HEK293 (cell line): ENCODE results near the gene CDC42.

ENCODE experiments used
- CTCF ChIA-PET: fragments of 350-600 bp; formaldehyde crosslinking; extraction: SDS; loops from one replicate; lab custom pipeline; 2021; ENCODE audit warnings: antibody characterized with exemption; lab: Yijun Ruan, JAX
- POLR2A ChIA-PET: fragments of 300-600 bp; formaldehyde crosslinking; extraction: SDS; loops from one replicate; lab custom pipeline; 2020; ENCODE audit warnings: antibody characterized with exemption, inconsistent platforms; lab: Yijun Ruan, JAX
- H3K27ac ChIP-seq: fragments of 200-500 bp; sonication (Bioruptor generic); 2 replicates; pipeline ENCODE4 v1.5.1; 2014; ENCODE audit warnings: low read depth, low read length, control low read depth, inconsistent platforms; ENCODE audit errors: extremely low read depth
- H3K36me3 ChIP-seq, 2 experiments: fragments of 200-500 bp in 1 of 2; sonication (Bioruptor generic) in 1 of 2; 1 replicate in 1 of 2; 2 replicates in 1 of 2; pipeline ENCODE4 v1.5.1; 2014 to 2017; ENCODE audit warnings: inconsistent platforms in 2 of 2, low read length in 2 of 2; ENCODE audit not compliant: control insufficient read depth in 2 of 2, insufficient read depth in 1 of 2
- H3K4me1 ChIP-seq: fragments of 200-500 bp; sonication (Bioruptor generic); 2 replicates; pipeline ENCODE4 v1.5.1; 2014; ENCODE audit warnings: mild to moderate bottlenecking, low read length, inconsistent platforms; ENCODE audit not compliant: control insufficient read depth, insufficient read depth
- H3K4me3 ChIP-seq: 2 replicates; pipeline ENCODE4 v1.5.1; 2011; ENCODE audit warnings: low read depth, mild to moderate bottlenecking, control low read depth, low read length, moderate library complexity
- H3K9me3 ChIP-seq: fragments of 200-500 bp; sonication (Bioruptor generic); 2 replicates; pipeline ENCODE4 v1.5.1; 2014; ENCODE audit warnings: low read depth, low read length, inconsistent platforms; ENCODE audit not compliant: control insufficient read depth, insufficient read depth
- GLIS1 ChIP-seq: fragments of 450-650 bp; formaldehyde crosslinking; IDR thresholded peaks from 2 replicates; pipeline ENCODE4 v1.5.1; 2016; ENCODE audit warnings: missing biosample characterization, missing genetic modification characterization
- MZF1 ChIP-seq: fragments of 450-650 bp; formaldehyde crosslinking; IDR thresholded peaks from 2 replicates; pipeline ENCODE4 v1.5.1; 2017; ENCODE audit warnings: missing biosample characterization, missing genetic modification characterization, borderline replicate concordance
- OVOL3 ChIP-seq: fragments of 450-650 bp; formaldehyde crosslinking; IDR thresholded peaks from 2 replicates; pipeline ENCODE4 v1.5.1; 2016; ENCODE audit warnings: missing biosample characterization, missing genetic modification characterization
- SP3 ChIP-seq: fragments of 450-650 bp; formaldehyde crosslinking; IDR thresholded peaks from 2 replicates; pipeline ENCODE4 v1.5.1; 2016; ENCODE audit warnings: missing biosample characterization, missing genetic modification characterization
- ZBTB20 ChIP-seq: fragments of 450-650 bp; formaldehyde crosslinking; IDR thresholded peaks from 2 replicates; pipeline ENCODE4 v1.5.1; 2016; ENCODE audit warnings: missing biosample characterization, missing genetic modification characterization
- ZBTB48 ChIP-seq: fragments of 450-650 bp; formaldehyde crosslinking; IDR thresholded peaks from 2 replicates; pipeline ENCODE4 v1.5.1; 2016; ENCODE audit warnings: missing biosample characterization, missing genetic modification characterization
- ZFHX2 ChIP-seq: fragments of 450-650 bp; formaldehyde crosslinking; conservative IDR thresholded peaks from 2 replicates; pipeline ENCODE4 v1.5.1; 2016; ENCODE audit warnings: missing biosample characterization, missing genetic modification characterization
- ZIC2 ChIP-seq: fragments of 450-650 bp; formaldehyde crosslinking; IDR thresholded peaks from 2 replicates; pipeline ENCODE4 v1.5.1; 2016; ENCODE audit warnings: missing biosample characterization, missing genetic modification characterization
- ZNF146 ChIP-seq: fragments of 450-650 bp; formaldehyde crosslinking; IDR thresholded peaks from 2 replicates; pipeline ENCODE4 v1.5.1; 2016; ENCODE audit warnings: missing biosample characterization, missing genetic modification characterization
- ZNF324 ChIP-seq: fragments of 450-650 bp; formaldehyde crosslinking; IDR thresholded peaks from 2 replicates; pipeline ENCODE4 v1.5.1; 2016; ENCODE audit warnings: missing biosample characterization, missing genetic modification characterization
- ZNF423 ChIP-seq: fragments of 450-650 bp; formaldehyde crosslinking; IDR thresholded peaks from 2 replicates; pipeline ENCODE4 v1.5.1; 2016; ENCODE audit warnings: missing biosample characterization, missing genetic modification characterization
- ZNF544 ChIP-seq: fragments of 450-650 bp; formaldehyde crosslinking; IDR thresholded peaks from 2 replicates; pipeline ENCODE4 v1.5.0; 2017; ENCODE audit warnings: missing biosample characterization, missing genetic modification characterization
- ZNF560 ChIP-seq: fragments of 450-650 bp; formaldehyde crosslinking; IDR thresholded peaks from 2 replicates; pipeline ENCODE4 v1.5.1; 2017; ENCODE audit warnings: missing biosample characterization, missing genetic modification characterization, borderline replicate concordance
- ZNF776 ChIP-seq: fragments of 450-650 bp; formaldehyde crosslinking; IDR thresholded peaks from 2 replicates; pipeline ENCODE4 v1.5.0; 2017; ENCODE audit warnings: missing biosample characterization, missing genetic modification characterization, borderline replicate concordance
- ZNF791 ChIP-seq: fragments of 450-650 bp; formaldehyde crosslinking; IDR thresholded peaks from 2 replicates; pipeline ENCODE4 v1.5.1; 2016; ENCODE audit warnings: missing biosample characterization, missing genetic modification characterization
- TF ChIP-seq, protein P1 (sequence below): fragments of 450-650 bp; formaldehyde crosslinking; IDR thresholded peaks from 2 replicates; pipeline ENCODE4 v1.5.1; 2017; ENCODE audit warnings: missing biosample characterization, missing genetic modification characterization
- TF ChIP-seq, protein P2 (sequence below): fragments of 450-650 bp; formaldehyde crosslinking; IDR thresholded peaks from 2 replicates; pipeline ENCODE4 v1.5.1; 2017; ENCODE audit warnings: missing biosample characterization, missing genetic modification characterization
- TF ChIP-seq, protein P3 (sequence below): fragments of 450-650 bp; formaldehyde crosslinking; IDR thresholded peaks from 2 replicates; pipeline ENCODE4 v1.5.1; 2016; ENCODE audit warnings: missing biosample characterization, missing genetic modification characterization
- TF ChIP-seq, protein P4 (sequence below): fragments of 450-650 bp; formaldehyde crosslinking; IDR thresholded peaks from 2 replicates; pipeline ENCODE4 v1.5.1; 2016; ENCODE audit warnings: missing biosample characterization, missing genetic modification characterization
- TF ChIP-seq, protein P5 (sequence below): fragments of 450-650 bp; formaldehyde crosslinking; IDR thresholded peaks from 2 replicates; pipeline ENCODE4 v1.5.1; 2016; ENCODE audit warnings: missing biosample characterization, missing genetic modification characterization

The CDC42 gene

DNA sequence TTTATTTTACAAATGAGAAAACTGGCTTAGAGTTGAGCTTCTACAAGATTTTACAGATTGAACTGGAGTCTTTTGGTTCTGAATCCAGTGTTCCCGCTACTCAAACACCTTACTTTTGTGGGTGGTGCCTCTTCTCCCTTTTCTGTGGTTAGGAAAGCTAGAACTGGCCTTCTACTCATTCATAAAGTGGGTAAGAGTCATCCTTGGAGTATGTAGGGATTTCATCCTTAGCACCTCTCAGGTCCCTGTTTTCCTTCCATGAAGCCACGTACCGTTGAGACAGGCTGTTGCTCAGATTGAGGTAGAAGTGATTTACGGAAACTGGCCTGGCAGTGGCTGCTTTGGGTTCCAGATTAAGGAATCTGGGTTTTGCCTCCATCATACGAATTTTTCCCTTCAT is 54.6 kb downstream of the CDC42 start:
- H3K4me1 ChIP-seq: peaks cover 3% of the 10 kb centered on the region; the same call in 1 of the 2 replicates
- H3K9me3 ChIP-seq: no peaks in the 10 kb centered on the region
- peaks cover 0 to 67% of the 10 kb centered on the region in 2 experiments; a peak in 1 of 3 replicates for H3K36me3 ChIP-seq
- no peak overlapping the region for H3K27ac ChIP-seq
- TF ChIP-seq ZNF423 (no peak), ZNF776 (tag by site-specific recombination) (no peak), ZNF324 (no peak), ZNF146 (tag by site-specific recombination) (no peak), MZF1 (tag by site-specific recombination) (no peak), ZFHX2 (no peak), ZNF791 (tag by site-specific recombination) (no peak), ZBTB48 (tag by site-specific recombination) (no peak), ZBTB20 (tag by site-specific recombination) (no peak), OVOL3 (no peak), SP3 (tag by site-specific recombination) (no peak)
- TF ChIP-seq, protein P1, sequence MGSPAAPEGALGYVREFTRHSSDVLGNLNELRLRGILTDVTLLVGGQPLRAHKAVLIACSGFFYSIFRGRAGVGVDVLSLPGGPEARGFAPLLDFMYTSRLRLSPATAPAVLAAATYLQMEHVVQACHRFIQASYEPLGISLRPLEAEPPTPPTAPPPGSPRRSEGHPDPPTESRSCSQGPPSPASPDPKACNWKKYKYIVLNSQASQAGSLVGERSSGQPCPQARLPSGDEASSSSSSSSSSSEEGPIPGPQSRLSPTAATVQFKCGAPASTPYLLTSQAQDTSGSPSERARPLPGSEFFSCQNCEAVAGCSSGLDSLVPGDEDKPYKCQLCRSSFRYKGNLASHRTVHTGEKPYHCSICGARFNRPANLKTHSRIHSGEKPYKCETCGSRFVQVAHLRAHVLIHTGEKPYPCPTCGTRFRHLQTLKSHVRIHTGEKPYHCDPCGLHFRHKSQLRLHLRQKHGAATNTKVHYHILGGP (tag by site-specific recombination): no peak
- TF ChIP-seq, protein P2, sequence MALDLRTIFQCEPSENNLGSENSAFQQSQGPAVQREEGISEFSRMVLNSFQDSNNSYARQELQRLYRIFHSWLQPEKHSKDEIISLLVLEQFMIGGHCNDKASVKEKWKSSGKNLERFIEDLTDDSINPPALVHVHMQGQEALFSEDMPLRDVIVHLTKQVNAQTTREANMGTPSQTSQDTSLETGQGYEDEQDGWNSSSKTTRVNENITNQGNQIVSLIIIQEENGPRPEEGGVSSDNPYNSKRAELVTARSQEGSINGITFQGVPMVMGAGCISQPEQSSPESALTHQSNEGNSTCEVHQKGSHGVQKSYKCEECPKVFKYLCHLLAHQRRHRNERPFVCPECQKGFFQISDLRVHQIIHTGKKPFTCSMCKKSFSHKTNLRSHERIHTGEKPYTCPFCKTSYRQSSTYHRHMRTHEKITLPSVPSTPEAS (tag by site-specific recombination): no peak
- TF ChIP-seq, protein P3, sequence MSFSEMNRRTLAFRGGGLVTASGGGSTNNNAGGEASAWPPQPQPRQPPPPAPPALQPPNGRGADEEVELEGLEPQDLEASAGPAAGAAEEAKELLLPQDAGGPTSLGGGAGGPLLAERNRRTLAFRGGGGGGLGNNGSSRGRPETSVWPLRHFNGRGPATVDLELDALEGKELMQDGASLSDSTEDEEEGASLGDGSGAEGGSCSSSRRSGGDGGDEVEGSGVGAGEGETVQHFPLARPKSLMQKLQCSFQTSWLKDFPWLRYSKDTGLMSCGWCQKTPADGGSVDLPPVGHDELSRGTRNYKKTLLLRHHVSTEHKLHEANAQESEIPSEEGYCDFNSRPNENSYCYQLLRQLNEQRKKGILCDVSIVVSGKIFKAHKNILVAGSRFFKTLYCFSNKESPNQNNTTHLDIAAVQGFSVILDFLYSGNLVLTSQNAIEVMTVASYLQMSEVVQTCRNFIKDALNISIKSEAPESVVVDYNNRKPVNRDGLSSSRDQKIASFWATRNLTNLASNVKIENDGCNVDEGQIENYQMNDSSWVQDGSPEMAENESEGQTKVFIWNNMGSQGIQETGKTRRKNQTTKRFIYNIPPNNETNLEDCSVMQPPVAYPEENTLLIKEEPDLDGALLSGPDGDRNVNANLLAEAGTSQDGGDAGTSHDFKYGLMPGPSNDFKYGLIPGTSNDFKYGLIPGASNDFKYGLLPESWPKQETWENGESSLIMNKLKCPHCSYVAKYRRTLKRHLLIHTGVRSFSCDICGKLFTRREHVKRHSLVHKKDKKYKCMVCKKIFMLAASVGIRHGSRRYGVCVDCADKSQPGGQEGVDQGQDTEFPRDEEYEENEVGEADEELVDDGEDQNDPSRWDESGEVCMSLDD (tag by site-specific recombination): no peak
- TF ChIP-seq, all 188 proteins: peak for 0
- ChIA-PET CTCF (interaction anchor here (0.7 to 4.9 kb wide), 5 partner anchors 24 to 535 kb away, joined by 3 to 27 read pairs (median 4); no protein-coding TSS in a partner anchor), POLR2A (interaction anchor here (0.6 kb wide), 1 partner anchor 507 kb away, joined by 4 read pairs; no protein-coding TSS in a partner anchor)
- no peak overlapping the region for H3K4me3 ChIP-seq

DNA sequence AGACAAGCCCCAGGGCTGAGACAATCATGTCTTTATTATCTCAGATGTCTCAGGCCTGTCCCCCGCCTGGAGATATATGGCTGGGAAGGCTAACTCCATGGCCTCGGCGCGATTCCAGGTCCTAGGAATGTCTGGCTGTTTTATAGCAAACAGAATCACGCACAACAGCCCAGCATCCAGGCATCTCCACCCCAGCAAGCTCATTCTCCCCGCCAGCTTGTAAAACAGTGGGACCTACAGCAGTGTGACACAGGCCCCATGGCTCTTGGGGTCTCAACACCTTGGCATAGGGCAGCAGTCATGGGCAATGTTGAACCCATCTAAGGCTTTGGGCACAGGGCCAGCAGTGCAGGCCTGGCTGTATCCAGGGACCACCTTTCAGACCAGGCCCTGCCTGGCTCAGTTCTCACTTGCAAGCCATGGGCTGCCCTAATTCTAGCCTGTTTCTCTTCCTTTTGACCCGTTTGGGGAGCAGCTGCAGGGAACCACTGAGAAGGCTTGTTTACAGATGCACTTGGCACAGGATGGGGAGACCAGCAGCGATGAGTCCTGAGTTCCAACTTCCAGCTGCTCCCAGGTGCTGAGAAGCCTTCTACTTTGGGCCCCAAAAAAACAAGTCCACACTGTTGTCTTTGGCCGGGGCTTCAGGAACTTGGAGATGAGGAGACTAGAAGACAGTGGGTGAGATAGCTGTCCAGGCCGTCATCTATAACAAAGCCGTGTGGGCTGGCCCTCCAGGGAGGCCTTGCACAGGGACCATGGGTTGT is 56.0 kb downstream of the CDC42 start:
- H3K9me3 ChIP-seq: no peaks in the 10 kb centered on the region
- no peak overlapping the region for H3K4me3 ChIP-seq
- ChIA-PET CTCF (interaction anchor here (0.7 to 4.9 kb wide), 5 partner anchors 9 to 307 kb away, joined by 3 to 27 read pairs (median 5); no protein-coding TSS in a partner anchor), POLR2A (no interaction called here)
- H3K36me3 ChIP-seq: peaks cover 0 to 75% of the 10 kb centered on the region in 2 experiments; a peak in 1 of 3 replicates
- H3K4me1 ChIP-seq: no peaks in the 10 kb centered on the region
- H3K27ac ChIP-seq: no peak overlapping the region
- TF ChIP-seq ZIC2 (tag by site-specific recombination): peak; percentile 93
- 0 out of 2 replicates have a peak, but pooled peaks have one; percentile 12 for TF ChIP-seq GLIS1 (tag by site-specific recombination)
- TF ChIP-seq, protein P4, sequence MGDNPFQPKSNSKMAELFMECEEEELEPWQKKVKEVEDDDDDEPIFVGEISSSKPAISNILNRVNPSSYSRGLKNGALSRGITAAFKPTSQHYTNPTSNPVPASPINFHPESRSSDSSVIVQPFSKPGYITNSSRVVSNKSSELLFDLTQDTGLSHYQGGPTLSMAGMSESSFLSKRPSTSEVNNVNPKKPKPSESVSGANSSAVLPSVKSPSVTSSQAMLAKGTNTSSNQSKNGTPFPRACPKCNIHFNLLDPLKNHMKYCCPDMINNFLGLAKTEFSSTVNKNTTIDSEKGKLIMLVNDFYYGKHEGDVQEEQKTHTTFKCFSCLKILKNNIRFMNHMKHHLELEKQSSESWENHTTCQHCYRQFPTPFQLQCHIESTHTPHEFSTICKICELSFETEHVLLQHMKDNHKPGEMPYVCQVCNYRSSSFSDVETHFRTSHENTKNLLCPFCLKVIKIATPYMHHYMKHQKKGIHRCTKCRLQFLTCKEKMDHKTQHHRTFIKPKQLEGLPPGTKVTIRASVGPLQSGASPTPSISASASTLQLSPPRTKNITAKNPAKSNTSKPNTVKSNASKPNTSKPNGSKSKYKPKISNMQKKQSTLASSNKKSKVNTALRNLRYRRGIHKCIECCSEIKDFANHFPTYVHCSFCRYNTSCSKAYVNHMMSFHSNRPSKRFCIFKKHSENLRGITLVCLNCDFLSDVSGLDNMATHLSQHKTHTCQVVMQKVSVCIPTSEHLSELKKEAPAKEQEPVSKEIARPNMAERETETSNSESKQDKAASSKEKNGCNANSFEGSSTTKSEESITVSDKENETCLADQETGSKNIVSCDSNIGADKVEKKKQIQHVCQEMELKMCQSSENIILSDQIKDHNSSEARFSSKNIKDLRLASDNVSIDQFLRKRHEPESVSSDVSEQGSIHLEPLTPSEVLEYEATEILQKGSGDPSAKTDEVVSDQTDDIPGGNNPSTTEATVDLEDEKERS (tag by site-specific recombination): no peak
- no peak for TF ChIP-seq ZNF560 (tag by site-specific recombination)
- TF ChIP-seq, protein P5, sequence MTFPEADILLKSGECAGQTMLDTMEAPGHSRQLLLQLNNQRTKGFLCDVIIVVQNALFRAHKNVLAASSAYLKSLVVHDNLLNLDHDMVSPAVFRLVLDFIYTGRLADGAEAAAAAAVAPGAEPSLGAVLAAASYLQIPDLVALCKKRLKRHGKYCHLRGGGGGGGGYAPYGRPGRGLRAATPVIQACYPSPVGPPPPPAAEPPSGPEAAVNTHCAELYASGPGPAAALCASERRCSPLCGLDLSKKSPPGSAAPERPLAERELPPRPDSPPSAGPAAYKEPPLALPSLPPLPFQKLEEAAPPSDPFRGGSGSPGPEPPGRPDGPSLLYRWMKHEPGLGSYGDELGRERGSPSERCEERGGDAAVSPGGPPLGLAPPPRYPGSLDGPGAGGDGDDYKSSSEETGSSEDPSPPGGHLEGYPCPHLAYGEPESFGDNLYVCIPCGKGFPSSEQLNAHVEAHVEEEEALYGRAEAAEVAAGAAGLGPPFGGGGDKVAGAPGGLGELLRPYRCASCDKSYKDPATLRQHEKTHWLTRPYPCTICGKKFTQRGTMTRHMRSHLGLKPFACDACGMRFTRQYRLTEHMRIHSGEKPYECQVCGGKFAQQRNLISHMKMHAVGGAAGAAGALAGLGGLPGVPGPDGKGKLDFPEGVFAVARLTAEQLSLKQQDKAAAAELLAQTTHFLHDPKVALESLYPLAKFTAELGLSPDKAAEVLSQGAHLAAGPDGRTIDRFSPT (tag by site-specific recombination): peak; percentile 52; the same call in 1 of the 2 replicates
- no peak for TF ChIP-seq ZNF544 (tag by site-specific recombination)
- 0 out of 2 replicates have a peak, but pooled peaks have one; percentile 17 for TF ChIP-seq ZNF423
